Epidermal melanocyte (primary cell): ENCODE data around the gene STX5.
"Not testable (repeated sequence)": the region's sequence is repeated elsewhere in the genome, so short reads cannot be mapped to it uniquely, and the experiment has no call there.

Source experiments
- DNase-seq: peaks from one replicate; pipeline ENCODE4 v3.0.0; 2011; ENCODE audit warnings: low spot score; ENCODE audit not compliant: insufficient read length

The STX5 gene

GRCh38 chr11:62787005-62787759 is 44.7 kb downstream of the STX5 start, which contains the start of gene TMEM179B:
Gene TMEM179B, plus strand, starts transcription at chr11:62787402. Its CDS starts 30 bp downstream, at chr11:62787432.
- peak; percentile 98 for DNase-seq

GRCh38 chr11:62786318-62787004 is 45.4 kb downstream of the STX5 start:
- DNase-seq, result peak; percentile 95

GRCh38 chr11:62782753-62783152 is 49.1 kb downstream of the STX5 start:
- DNase-seq, result no peak

- DNase-seq, result no peak
Observed at GRCh38 chr11:62778441-62778840, 53.4 kb downstream of the STX5 start.

GRCh38 chr11:62777389-62777788 is 54.5 kb downstream of the STX5 start:
- DNase-seq, result no peak

GRCh38 chr11:62775646-62776045 is 56.2 kb downstream of the STX5 start:
- DNase-seq, result no peak

- DNase-seq, result no peak
Observed at GRCh38 chr11:62774407-62774806, 57.4 kb downstream of the STX5 start.

GRCh38 chr11:62771144-62772021 is 60.5 kb downstream of the STX5 start, which contains the start of gene TAF6L:
Gene TAF6L, plus strand, starts transcription at chr11:62771396. Its CDS starts 4,388 bp downstream, at chr11:62775784.
- DNase-seq, result peak; percentile 97

GRCh38 chr11:62770778-62771143 is 61.1 kb downstream of the STX5 start:
- DNase-seq, result no peak

- not testable (repeated sequence) for DNase-seq
Observed at GRCh38 chr11:62760867-62761227, 71.0 kb downstream of the STX5 start.

GRCh38 chr11:62757846-62758788 is 73.7 kb downstream of the STX5 start:
- DNase-seq, result no peak
